Astrocyte of the spinal cord (primary cell): ENCODE results near the gene KRT25.

ENCODE experiments used
- DNase-seq: peaks from one replicate; pipeline ENCODE4 v3.0.0; 2011; ENCODE audit warnings: low read depth, low spot score
- H3K4me3 ChIP-seq: 2 replicates; pipeline ENCODE4 v1.5.1; 2011; ENCODE audit warnings: low read depth, mild to moderate bottlenecking, low read length, moderate library complexity
- in situ Hi-C: cut with HindIII; loops from 2 replicates; pipeline ENCODE4 v1.10.0; 2017; ENCODE audit warnings: low sequenced_read_pairs
- TF ChIP-seq, protein P1 (sequence below): IDR thresholded peaks from 2 replicates; pipeline ENCODE4 v1.5.1; 2012; ENCODE audit warnings: low read depth, mild to moderate bottlenecking, low read length, inconsistent platforms

The KRT25 gene

DNA sequence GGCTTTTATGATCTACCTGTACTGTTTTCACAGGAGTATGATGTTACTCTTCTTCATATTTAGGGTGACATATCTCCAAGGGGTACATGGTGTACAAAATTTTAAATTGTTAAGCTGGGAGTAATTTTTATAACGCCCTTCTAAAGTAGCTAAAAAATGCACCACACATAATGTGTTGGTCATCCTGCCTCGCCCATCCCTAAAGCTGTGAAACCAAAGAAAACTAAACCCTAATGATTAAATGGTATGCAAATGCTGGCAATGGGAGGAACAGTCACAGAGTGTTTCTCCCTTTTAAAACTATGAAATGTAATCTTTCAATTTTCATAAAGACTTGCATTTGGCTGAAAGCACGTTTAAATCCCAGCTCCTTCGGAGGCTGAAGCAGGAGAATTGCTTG is 49.5 kb downstream of the KRT25 start:
- in situ Hi-C loops, result no loop called here
- no peak overlapping the region for H3K4me3 ChIP-seq
- TF ChIP-seq, protein P1, sequence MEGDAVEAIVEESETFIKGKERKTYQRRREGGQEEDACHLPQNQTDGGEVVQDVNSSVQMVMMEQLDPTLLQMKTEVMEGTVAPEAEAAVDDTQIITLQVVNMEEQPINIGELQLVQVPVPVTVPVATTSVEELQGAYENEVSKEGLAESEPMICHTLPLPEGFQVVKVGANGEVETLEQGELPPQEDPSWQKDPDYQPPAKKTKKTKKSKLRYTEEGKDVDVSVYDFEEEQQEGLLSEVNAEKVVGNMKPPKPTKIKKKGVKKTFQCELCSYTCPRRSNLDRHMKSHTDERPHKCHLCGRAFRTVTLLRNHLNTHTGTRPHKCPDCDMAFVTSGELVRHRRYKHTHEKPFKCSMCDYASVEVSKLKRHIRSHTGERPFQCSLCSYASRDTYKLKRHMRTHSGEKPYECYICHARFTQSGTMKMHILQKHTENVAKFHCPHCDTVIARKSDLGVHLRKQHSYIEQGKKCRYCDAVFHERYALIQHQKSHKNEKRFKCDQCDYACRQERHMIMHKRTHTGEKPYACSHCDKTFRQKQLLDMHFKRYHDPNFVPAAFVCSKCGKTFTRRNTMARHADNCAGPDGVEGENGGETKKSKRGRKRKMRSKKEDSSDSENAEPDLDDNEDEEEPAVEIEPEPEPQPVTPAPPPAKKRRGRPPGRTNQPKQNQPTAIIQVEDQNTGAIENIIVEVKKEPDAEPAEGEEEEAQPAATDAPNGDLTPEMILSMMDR, result no peak
- DNase-seq, result no peak

DNA sequence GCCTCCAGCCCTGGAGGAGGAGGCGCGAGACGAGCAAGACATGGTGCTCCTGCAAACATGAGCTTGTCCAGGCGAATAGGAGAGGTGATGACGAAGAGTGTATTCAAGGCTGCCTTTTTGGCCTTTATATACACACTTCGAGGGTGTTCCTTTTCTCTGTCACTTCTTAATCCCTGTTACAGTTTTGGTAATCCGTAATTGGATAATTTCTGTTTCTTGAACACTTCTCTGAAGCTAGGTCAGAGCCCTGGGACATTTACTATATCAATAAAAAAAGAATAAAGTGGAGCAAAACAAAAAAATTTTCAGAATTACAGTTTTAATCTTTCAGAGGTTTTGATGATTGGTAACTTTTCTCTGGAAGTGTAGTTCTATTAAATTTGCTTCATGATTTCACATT is 51.5 kb downstream of the KRT25 start, which contains the start of gene KRT24:
Gene KRT24 (minus strand): TSS at position 101 of the 400 bp plus-strand sequence. CDS start 59 bp downstream, at position 42.
- TF ChIP-seq, protein P1, result no peak
- no peak for DNase-seq
- in situ Hi-C loops, result no loop called here
- H3K4me3 ChIP-seq, result no peak within 1 kb of the TSS

DNA sequence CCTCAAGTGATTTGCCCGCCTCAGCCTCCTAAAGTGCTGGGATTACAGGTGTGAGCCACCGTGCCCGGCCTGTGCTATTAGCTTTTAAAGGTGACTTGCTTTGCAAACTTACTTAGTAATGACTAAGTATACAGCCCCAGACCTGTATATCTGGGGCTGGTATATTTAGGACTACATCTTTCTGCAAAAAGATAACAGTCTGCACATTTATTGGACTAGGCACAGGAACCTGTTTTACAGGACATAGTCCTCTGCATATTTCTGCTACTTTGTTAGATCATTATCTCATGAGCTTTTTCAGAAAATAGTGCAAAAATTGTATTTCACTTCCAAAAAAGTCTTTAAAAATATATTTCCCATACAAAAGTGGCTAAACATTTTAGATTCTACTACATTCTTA is 52.9 kb downstream of the KRT25 start:
- TF ChIP-seq, protein P1, result no peak
- no peak overlapping the region for H3K4me3 ChIP-seq
- in situ Hi-C loops, result no loop called here
- DNase-seq, result no peak

DNA sequence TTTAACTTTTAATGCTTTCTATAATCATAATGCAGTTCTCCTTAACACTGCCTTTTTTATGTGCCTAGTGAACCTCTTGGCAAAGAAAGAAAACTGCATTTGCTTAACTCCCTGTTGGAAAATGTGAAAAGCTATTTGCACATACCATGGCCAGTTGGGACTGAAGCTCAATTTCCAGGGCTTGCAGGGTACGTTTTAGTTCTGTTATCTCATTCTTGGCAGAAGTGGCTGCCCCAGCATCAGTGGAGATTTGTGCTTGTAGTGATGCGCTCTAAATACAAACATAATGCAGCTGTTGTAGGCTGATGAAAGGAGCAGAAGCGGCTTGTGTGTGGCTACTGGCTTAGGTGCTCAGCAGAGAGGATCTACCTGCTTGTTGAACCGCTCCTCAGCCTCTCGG is 55.3 kb downstream of the KRT25 start:
- in situ Hi-C loops, result no loop called here
- TF ChIP-seq, protein P1, result no peak
- H3K4me3 ChIP-seq, result no peak overlapping the region
- DNase-seq, result no peak

DNA sequence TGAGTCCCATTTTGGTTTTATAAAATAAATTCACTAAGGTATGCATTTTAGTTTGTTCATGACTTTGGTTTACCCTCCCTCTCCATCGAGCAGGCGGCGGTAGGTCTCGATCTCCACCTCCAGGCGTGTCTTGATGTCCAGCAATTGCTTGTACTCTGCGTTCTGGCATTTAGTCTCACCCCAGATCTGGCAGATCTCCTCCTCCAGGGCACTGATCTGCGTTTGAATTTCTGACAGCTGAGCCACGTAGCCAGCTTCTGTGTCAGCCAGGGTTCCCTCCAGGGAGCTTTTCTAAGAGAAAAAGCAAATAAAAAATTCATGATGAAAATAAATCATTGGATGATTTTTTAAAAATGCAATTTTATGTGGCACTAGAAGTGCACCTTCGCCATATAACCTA is 55.8 kb downstream of the KRT25 start:
- H3K4me3 ChIP-seq, result no peak overlapping the region
- TF ChIP-seq, protein P1, result no peak
- in situ Hi-C loops, result no loop called here
- DNase-seq, result no peak
